Measurements from ENCODE around the gene NEU4. TPM values are rescaled to one million over a fixed set of nuclear protein-coding genes. Genes with fewer than 3 reads are reported as not detected.

Gene NEU4
- total RNA-seq, 1 donor from 2014 or later: 0.42 TPM

- H3K9me3 Mint-ChIP-seq (ENCODE audit: low read depth): no peaks in the 10 kb centered on the region
- no peak overlapping the region for H3K27ac Mint-ChIP-seq (ENCODE audit: unreplicated experiment)
- TF ChIP-seq CTCF (IDR thresholded peaks at IDR 0.05): no peak
These were observed 1.6 kb downstream of the NEU4 start for GRCh38 chr2:241810307-241811200.

GRCh38 chr2:241811201-241811951 is 2.4 kb downstream of the NEU4 start:
- no peak overlapping the region for H3K27ac Mint-ChIP-seq (ENCODE audit: unreplicated experiment)
- H3K4me1 Mint-ChIP-seq (ENCODE audit: low read depth): peaks cover 5% of the 10 kb centered on the region
- TF ChIP-seq CTCF (IDR thresholded peaks at IDR 0.05): no peak
- DNase-seq (ENCODE audit: low spot score): peak; percentile 90
- H3K9me3 Mint-ChIP-seq (ENCODE audit: low read depth): no peaks in the 10 kb centered on the region
- no peak overlapping the region for H3K4me3 Mint-ChIP-seq (ENCODE audit: unreplicated experiment)
- no peaks in the 10 kb centered on the region for H3K36me3 Mint-ChIP-seq (ENCODE audit: low read depth)
- peaks cover 3% of the 10 kb centered on the region for H3K27me3 Mint-ChIP-seq (ENCODE audit: low read depth)

More at GRCh38 chr2:241810307-241811200, 1.6 kb downstream of the NEU4 start:
- peaks cover 5% of the 10 kb centered on the region for H3K4me1 Mint-ChIP-seq (ENCODE audit: low read depth)
- H3K4me3 Mint-ChIP-seq (ENCODE audit: unreplicated experiment): no peak overlapping the region
- DNase-seq (ENCODE audit: low spot score): peak; percentile 75
- no peaks in the 10 kb centered on the region for H3K36me3 Mint-ChIP-seq (ENCODE audit: low read depth)
- peaks cover 3% of the 10 kb centered on the region for H3K27me3 Mint-ChIP-seq (ENCODE audit: low read depth)

- Mint-ChIP-seq H3K36me3 (ENCODE audit: low read depth) (no peaks in the 10 kb centered on the region), H3K9me3 (ENCODE audit: low read depth) (no peaks in the 10 kb centered on the region), H3K27me3 (ENCODE audit: low read depth) (peaks cover 3% of the 10 kb centered on the region), H3K27ac (ENCODE audit: unreplicated experiment) (no peak overlapping the region), H3K4me3 (ENCODE audit: unreplicated experiment) (no peak overlapping the region), H3K4me1 (ENCODE audit: low read depth) (peaks cover 5% of the 10 kb centered on the region)
- no peak for TF ChIP-seq CTCF (IDR thresholded peaks at IDR 0.05)
- DNase-seq (ENCODE audit: low spot score): peak; percentile 89
These were observed 3.1 kb downstream of the NEU4 start for GRCh38 chr2:241811952-241812729.

GRCh38 chr2:241812730-241813643 is 4.0 kb downstream of the NEU4 start:
- peaks cover 3% of the 10 kb centered on the region for H3K27me3 Mint-ChIP-seq (ENCODE audit: low read depth)
- no peak overlapping the region for H3K4me3 Mint-ChIP-seq (ENCODE audit: unreplicated experiment)
- H3K36me3 Mint-ChIP-seq (ENCODE audit: low read depth): no peaks in the 10 kb centered on the region
- DNase-seq (ENCODE audit: low spot score): peak; percentile 89
- no peak overlapping the region for H3K27ac Mint-ChIP-seq (ENCODE audit: unreplicated experiment)
- peaks cover 4% of the 10 kb centered on the region for H3K4me1 Mint-ChIP-seq (ENCODE audit: low read depth)
- H3K9me3 Mint-ChIP-seq (ENCODE audit: low read depth): no peaks in the 10 kb centered on the region
- no peak for TF ChIP-seq CTCF (IDR thresholded peaks at IDR 0.05)
